Duodenal mucosa (tissue), 2 donors: ENCODE results near the gene SCGB1D1.
"Not testable (repeated sequence)": the region's sequence is repeated elsewhere in the genome, so short reads cannot be mapped to it uniquely, and the experiment has no call there.

ENCODE experiments used
- H3K27ac ChIP-seq: one replicate; pipeline ENCODE4 v1.7.0; 2013; ENCODE audit warnings: low read depth, low read length
- H3K27me3 ChIP-seq, 2 donors: one replicate each; pipeline ENCODE4 v1.7.0; 2013; ENCODE audit warnings: low read length in 2 of 2, control low read depth in 1 of 2; ENCODE audit not compliant: insufficient read depth in 2 of 2, control insufficient read depth in 1 of 2
- H3K36me3 ChIP-seq, 2 donors: one replicate each; pipeline ENCODE4 v1.7.0; 2013; ENCODE audit warnings: low read length in 2 of 2, control low read depth in 1 of 2; ENCODE audit not compliant: insufficient read depth in 2 of 2, control insufficient read depth in 1 of 2
- H3K4me1 ChIP-seq, 2 donors: one replicate each; pipeline ENCODE4 v1.7.0; 2013; ENCODE audit warnings: low read length in 2 of 2, control low read depth in 1 of 2; ENCODE audit not compliant: insufficient read depth in 2 of 2, control insufficient read depth in 1 of 2
- H3K4me3 ChIP-seq, 2 donors: one replicate each; pipeline ENCODE4 v1.7.0; 2013; ENCODE audit warnings: low read length in 2 of 2, low read depth in 1 of 2
- H3K9ac ChIP-seq, 2 donors: one replicate each; pipeline ENCODE4 v1.7.0; 2013; ENCODE audit warnings: low read length in 2 of 2, low read depth in 1 of 2
- H3K9me3 ChIP-seq, 2 donors: one replicate each; pipeline ENCODE4 v1.7.0; 2013; ENCODE audit warnings: low read length in 2 of 2, control low read depth in 1 of 2; ENCODE audit not compliant: control insufficient read depth in 1 of 2

SCGB1D1 gene

GRCh38 chr11:62193952-62194351, 3.9 kb downstream of the SCGB1D1 start:
- H3K36me3 ChIP-seq = no peaks in the 10 kb centered on the region
- no peak overlapping the region for H3K9ac ChIP-seq
- H3K27me3 ChIP-seq = peaks cover 13 to 24% of the 10 kb centered on the region in 2 donors
- H3K9me3 ChIP-seq = no peaks in the 10 kb centered on the region
- no peak overlapping the region for H3K4me3 ChIP-seq
- H3K4me1 ChIP-seq = no peaks in the 10 kb centered on the region
- H3K27ac ChIP-seq = no peak overlapping the region

GRCh38 chr11:62195010-62195409, 5.0 kb downstream of the SCGB1D1 start:
- not testable (repeated sequence) for H3K9ac ChIP-seq, H3K9me3 ChIP-seq, H3K4me1 ChIP-seq, H3K27ac ChIP-seq, H3K36me3 ChIP-seq, H3K4me3 ChIP-seq
- peaks cover 12 to 18% of the 10 kb centered on the region in 2 donors for H3K27me3 ChIP-seq

GRCh38 chr11:62195945-62196344, 5.9 kb downstream of the SCGB1D1 start:
- H3K4me1 ChIP-seq = no peaks in the 10 kb centered on the region
- H3K4me3 ChIP-seq = no peak overlapping the region
- H3K9me3 ChIP-seq = no peaks in the 10 kb centered on the region
- no peak overlapping the region for H3K9ac ChIP-seq
- no peak overlapping the region for H3K27ac ChIP-seq
- peaks cover 6 to 14% of the 10 kb centered on the region in 2 donors for H3K27me3 ChIP-seq
- H3K36me3 ChIP-seq = no peaks in the 10 kb centered on the region

- H3K4me3 ChIP-seq, H3K9me3 ChIP-seq, H3K36me3 ChIP-seq, H3K4me1 ChIP-seq, H3K27ac ChIP-seq, H3K9ac ChIP-seq: not testable (repeated sequence)
- peaks cover 6 to 13% of the 10 kb centered on the region in 2 donors for H3K27me3 ChIP-seq
These were observed 7.4 kb downstream of the SCGB1D1 start for GRCh38 chr11:62197400-62197799.

GRCh38 chr11:62201376-62201775, 11.4 kb downstream of the SCGB1D1 start:
- Histone ChIP-seq H3K4me1 (no peaks in the 10 kb centered on the region), H3K4me3 (no peak overlapping the region), H3K9me3 (no peaks in the 10 kb centered on the region), H3K9ac (no peak overlapping the region), H3K27ac (no peak overlapping the region), H3K27me3 (peaks cover 0 to 5% of the 10 kb centered on the region in 2 donors), H3K36me3 (no peaks in the 10 kb centered on the region)

- Histone ChIP-seq H3K27ac (no peak overlapping the region), H3K9ac (no peak overlapping the region), H3K4me3 (no peak overlapping the region), H3K4me1 (no peaks in the 10 kb centered on the region), H3K36me3 (no peaks in the 10 kb centered on the region), H3K27me3 (peaks cover 0 to 5% of the 10 kb centered on the region in 2 donors), H3K9me3 (no peaks in the 10 kb centered on the region)
These were observed 12.9 kb downstream of the SCGB1D1 start for GRCh38 chr11:62202910-62203309.

- no peak overlapping the region for H3K4me3 ChIP-seq
- peaks cover 0 to 4% of the 10 kb centered on the region in 2 donors for H3K27me3 ChIP-seq
- no peak overlapping the region for H3K9ac ChIP-seq
- H3K27ac ChIP-seq = no peak overlapping the region
- H3K9me3 ChIP-seq = no peaks in the 10 kb centered on the region
- no peaks in the 10 kb centered on the region for H3K36me3 ChIP-seq
- H3K4me1 ChIP-seq = no peaks in the 10 kb centered on the region
These were observed 14.4 kb downstream of the SCGB1D1 start for GRCh38 chr11:62204430-62204829.

GRCh38 chr11:62205441-62205840, 15.4 kb downstream of the SCGB1D1 start:
- H3K36me3 ChIP-seq = no peaks in the 10 kb centered on the region
- no peaks in the 10 kb centered on the region for H3K9me3 ChIP-seq
- H3K9ac ChIP-seq = no peak overlapping the region
- peaks cover 0 to 4% of the 10 kb centered on the region in 2 donors for H3K27me3 ChIP-seq
- no peak overlapping the region for H3K27ac ChIP-seq
- no peaks in the 10 kb centered on the region for H3K4me1 ChIP-seq
- H3K4me3 ChIP-seq = no peak overlapping the region

- not testable (repeated sequence) for H3K9me3 ChIP-seq, H3K9ac ChIP-seq, H3K27ac ChIP-seq, H3K36me3 ChIP-seq, H3K27me3 ChIP-seq, H3K4me3 ChIP-seq, H3K4me1 ChIP-seq
These were observed 16.5 kb downstream of the SCGB1D1 start for GRCh38 chr11:62206276-62207066.

GRCh38 chr11:62208785-62209144, 18.7 kb downstream of the SCGB1D1 start:
- Histone ChIP-seq H3K9ac (no peak overlapping the region), H3K36me3 (no peaks in the 10 kb centered on the region), H3K27ac (no peak overlapping the region), H3K27me3 (peaks cover 0 to 4% of the 10 kb centered on the region in 2 donors), H3K9me3 (no peaks in the 10 kb centered on the region), H3K4me3 (no peak overlapping the region), H3K4me1 (no peaks in the 10 kb centered on the region)
